Cortex of kidney (tissue), 1 donor: ENCODE results near the gene ARID1B.

Experiments used
- DNase-seq: peaks from one replicate; lab custom pipeline; 2025; lab: John Stamatoyannopoulos, UW

The ARID1B gene

GRCh38 chr6:157099912-157100593 lies 322.9 kb downstream of the ARID1B start:
- DNase-seq: no peak

GRCh38 chr6:157101166-157101565 lies 324.0 kb downstream of the ARID1B start:
- DNase-seq: no peak

- DNase-seq: no peak
These were observed 327.6 kb downstream of the ARID1B start for GRCh38 chr6:157104803-157105202.

- no peak for DNase-seq
These were observed 329.3 kb downstream of the ARID1B start for GRCh38 chr6:157106487-157106886.

GRCh38 chr6:157107571-157107914 lies 330.4 kb downstream of the ARID1B start:
- DNase-seq: no peak

- no peak for DNase-seq
These were observed 330.9 kb downstream of the ARID1B start for GRCh38 chr6:157107915-157108651.

GRCh38 chr6:157108923-157109322 lies 331.7 kb downstream of the ARID1B start:
- DNase-seq: no peak

GRCh38 chr6:157110607-157111006 lies 333.4 kb downstream of the ARID1B start:
- no peak for DNase-seq

- no peak for DNase-seq
These were observed 336.2 kb downstream of the ARID1B start for GRCh38 chr6:157113389-157113788.

GRCh38 chr6:157116426-157116825 lies 339.2 kb downstream of the ARID1B start:
- no peak for DNase-seq

GRCh38 chr6:157117431-157118095 lies 340.4 kb downstream of the ARID1B start:
- DNase-seq: no peak

- DNase-seq: no peak
These were observed 342.4 kb downstream of the ARID1B start for GRCh38 chr6:157119502-157120027.

GRCh38 chr6:157120534-157121232 lies 343.5 kb downstream of the ARID1B start:
- DNase-seq: no peak

GRCh38 chr6:157121897-157122296 lies 344.7 kb downstream of the ARID1B start:
- DNase-seq: no peak

- DNase-seq: no peak
These were observed 346.1 kb downstream of the ARID1B start for GRCh38 chr6:157123234-157123633.

GRCh38 chr6:157124485-157125254 lies 347.5 kb downstream of the ARID1B start:
- no peak for DNase-seq

- DNase-seq: no peak
These were observed 348.4 kb downstream of the ARID1B start for GRCh38 chr6:157125531-157125930.

GRCh38 chr6:157126183-157127098 lies 349.3 kb downstream of the ARID1B start:
- no peak for DNase-seq

GRCh38 chr6:157128235-157128775 lies 351.1 kb downstream of the ARID1B start:
- no peak for DNase-seq

GRCh38 chr6:157131250-157131649 lies 354.1 kb downstream of the ARID1B start:
- DNase-seq: no peak
